Thoracic aorta (tissue), 2 donors: ENCODE results near the gene NUBP1. TPM values are rescaled to one million over a fixed set of nuclear protein-coding genes. Genes with fewer than 3 reads are reported as not detected.

Source experiments
- ATAC-seq: fragments of 150-250 bp; one replicate; pipeline ENCODE4 v1.8.0; 2017; ENCODE audit warnings: low read depth; ENCODE audit not compliant: insufficient number of reproducible peaks, low FRiP score
- DNase-seq: peaks from one replicate; pipeline ENCODE4 v3.0.0-alpha.2; 2020; ENCODE audit warnings: low spot score
- H3K27ac ChIP-seq, 2 donors: fragments of 200-600 bp; sonication (generic); 1 replicate in 1 of 2; 2 replicates in 1 of 2; pipeline ENCODE4 v1.5.1; 2016; ENCODE audit warnings: mild to moderate bottlenecking in 2 of 2, moderate library complexity in 2 of 2
- H3K27me3 ChIP-seq: fragments of 200-600 bp; sonication (generic); replicated peaks from 2 replicates; pipeline ENCODE4 v1.6.0; 2016; ENCODE audit warnings: mild to moderate bottlenecking; ENCODE audit not compliant: insufficient read depth
- H3K36me3 ChIP-seq: fragments of 200-600 bp; sonication (generic); one replicate; pipeline ENCODE4 v1.5.1; 2016
- H3K4me1 ChIP-seq, 2 donors: fragments of 200-600 bp; sonication (generic); 1 replicate in 1 of 2; 2 replicates in 1 of 2; pipeline versions ENCODE4 v1.5.1 to v1.6.0; 2016; ENCODE audit warnings: low read depth in 2 of 2, mild to moderate bottlenecking in 1 of 2; ENCODE audit not compliant: control insufficient read depth in 1 of 2
- H3K4me3 ChIP-seq: fragments of 200-600 bp; sonication (generic); 2 replicates; pipeline ENCODE4 v1.5.1; 2016; ENCODE audit warnings: mild to moderate bottlenecking
- H3K9me3 ChIP-seq: fragments of 200-600 bp; sonication (generic); 2 replicates; pipeline ENCODE4 v1.5.1; 2016
- total RNA-seq, 2 donors: library from RNA; depleted of rRNA; stranded (reverse); fragments of >200 nt; gene quantifications; one replicate each; pipeline versions ENCODE4 v1.1.0 to v1.2.3, GENCODE V29; 2016
- TF ChIP-seq, protein P1 (sequence below): fragments of 200-600 bp; sonication (generic); IDR thresholded peaks from one replicate; pipeline ENCODE4 v1.5.1; 2019; ENCODE audit warnings: antibody characterized with exemption

The NUBP1 gene
- total RNA-seq: 10 to 100 TPM; 19.0 to 19.2 TPM

DNA sequence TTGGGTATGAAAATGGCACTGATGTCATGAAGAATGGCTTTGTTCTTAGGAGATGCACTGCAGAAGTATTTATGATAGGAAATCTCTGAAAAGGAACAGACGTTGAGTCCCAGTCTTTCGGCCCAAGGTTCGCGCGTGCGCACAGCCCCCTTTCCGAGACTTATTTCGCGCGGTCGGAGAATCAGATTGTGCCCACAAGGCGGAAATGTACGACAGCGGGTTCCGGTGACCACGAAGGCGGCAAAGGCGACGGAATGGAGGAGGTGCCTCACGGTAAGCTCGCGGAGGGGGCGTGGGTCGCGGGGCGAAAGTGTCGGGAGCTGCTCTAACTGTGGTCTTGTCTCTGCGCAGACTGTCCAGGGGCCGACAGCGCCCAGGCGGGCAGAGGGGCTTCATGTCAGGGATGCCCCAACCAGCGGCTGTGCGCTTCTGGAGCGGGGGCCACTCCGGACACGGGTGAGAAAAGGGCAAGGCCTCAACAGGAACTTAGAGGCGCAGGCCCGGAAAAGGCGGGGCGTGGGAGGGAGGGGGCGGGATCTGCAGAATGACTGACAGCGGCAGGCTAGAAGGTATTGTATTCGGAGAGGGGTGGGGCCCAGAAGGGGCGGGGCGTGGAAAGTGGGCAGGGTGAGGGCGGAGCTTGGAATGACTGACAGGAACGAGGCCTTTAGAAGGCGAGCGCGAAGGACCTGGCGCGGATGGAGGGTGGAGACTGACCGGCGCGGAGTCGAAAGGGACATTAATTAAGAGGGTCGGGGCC is at the start of gene NUBP1:
Gene NUBP1, plus strand, starts transcription at position 233 of the 760 bp plus-strand sequence. Its CDS starts 22 bp downstream, at position 255.
- Histone ChIP-seq H3K27ac (peak within 1 kb of the TSS; percentile 98), H3K4me3 (peak within 1 kb of the TSS; percentile 88), H3K4me1 (peaks cover 30 to 42% of the 10 kb centered on the region in 2 donors), H3K27me3 (no peaks in the 10 kb centered on the region), H3K9me3 (no peaks in the 10 kb centered on the region), H3K36me3 (peaks cover 10% of the 10 kb centered on the region)
- TF ChIP-seq, protein P1, sequence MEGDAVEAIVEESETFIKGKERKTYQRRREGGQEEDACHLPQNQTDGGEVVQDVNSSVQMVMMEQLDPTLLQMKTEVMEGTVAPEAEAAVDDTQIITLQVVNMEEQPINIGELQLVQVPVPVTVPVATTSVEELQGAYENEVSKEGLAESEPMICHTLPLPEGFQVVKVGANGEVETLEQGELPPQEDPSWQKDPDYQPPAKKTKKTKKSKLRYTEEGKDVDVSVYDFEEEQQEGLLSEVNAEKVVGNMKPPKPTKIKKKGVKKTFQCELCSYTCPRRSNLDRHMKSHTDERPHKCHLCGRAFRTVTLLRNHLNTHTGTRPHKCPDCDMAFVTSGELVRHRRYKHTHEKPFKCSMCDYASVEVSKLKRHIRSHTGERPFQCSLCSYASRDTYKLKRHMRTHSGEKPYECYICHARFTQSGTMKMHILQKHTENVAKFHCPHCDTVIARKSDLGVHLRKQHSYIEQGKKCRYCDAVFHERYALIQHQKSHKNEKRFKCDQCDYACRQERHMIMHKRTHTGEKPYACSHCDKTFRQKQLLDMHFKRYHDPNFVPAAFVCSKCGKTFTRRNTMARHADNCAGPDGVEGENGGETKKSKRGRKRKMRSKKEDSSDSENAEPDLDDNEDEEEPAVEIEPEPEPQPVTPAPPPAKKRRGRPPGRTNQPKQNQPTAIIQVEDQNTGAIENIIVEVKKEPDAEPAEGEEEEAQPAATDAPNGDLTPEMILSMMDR: no peak
- DNase-seq: peak; percentile 98
- peak; percentile 97 for ATAC-seq

DNA sequence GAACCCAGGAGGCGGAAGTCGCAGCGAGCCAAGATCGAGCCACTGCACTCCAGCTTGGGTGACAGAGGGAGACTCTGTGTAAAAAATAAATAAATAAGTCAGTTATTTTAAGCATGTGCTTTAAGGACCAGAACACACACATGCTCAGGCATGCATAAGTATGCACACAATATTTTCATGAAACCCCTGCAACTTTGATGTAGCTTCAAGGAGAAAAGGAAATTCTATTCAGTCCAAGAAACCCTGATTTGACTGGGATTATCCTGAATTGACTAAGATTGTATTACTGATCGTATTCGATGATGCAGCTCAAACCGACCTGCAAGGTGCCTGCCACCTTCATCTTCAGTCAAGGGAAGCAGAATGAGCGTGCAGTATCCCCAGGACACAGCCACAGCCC is 49.8 kb upstream of the NUBP1 start:
- no peaks in the 10 kb centered on the region for H3K36me3 ChIP-seq
- H3K27ac ChIP-seq: no peak overlapping the region
- H3K9me3 ChIP-seq: no peaks in the 10 kb centered on the region
- H3K27me3 ChIP-seq: no peaks in the 10 kb centered on the region
- no peak overlapping the region for H3K4me3 ChIP-seq
- no peaks in the 10 kb centered on the region for H3K4me1 ChIP-seq
- TF ChIP-seq, protein P1: no peak
- DNase-seq (no peak), ATAC-seq (no peak)

DNA sequence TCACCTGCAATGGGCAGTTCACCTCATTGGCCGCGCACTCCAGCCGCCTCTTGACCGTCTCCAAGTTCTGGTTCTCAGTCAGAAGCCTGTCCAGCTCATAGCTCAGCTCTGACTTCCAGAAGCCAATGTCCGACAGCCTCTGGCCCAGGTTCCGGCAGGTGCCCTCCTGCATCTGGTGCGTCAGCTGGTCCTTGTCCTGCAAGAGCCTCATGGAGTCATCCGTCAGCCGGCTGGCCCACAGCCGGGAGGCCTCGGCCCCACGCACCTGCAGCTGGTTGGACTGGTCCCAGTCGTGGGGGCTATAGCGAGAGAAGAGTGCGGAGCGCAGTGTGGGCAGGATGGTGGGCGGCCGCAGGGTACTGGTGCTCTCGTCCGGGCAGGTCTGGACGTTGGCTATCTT is 49.3 kb upstream of the NUBP1 start:
- DNase-seq (no peak), ATAC-seq (no peak)
- Histone ChIP-seq H3K4me3 (no peak overlapping the region), H3K27me3 (no peaks in the 10 kb centered on the region), H3K36me3 (no peaks in the 10 kb centered on the region), H3K4me1 (no peaks in the 10 kb centered on the region), H3K9me3 (no peaks in the 10 kb centered on the region), H3K27ac (no peak overlapping the region)
- TF ChIP-seq, protein P1: no peak

DNA sequence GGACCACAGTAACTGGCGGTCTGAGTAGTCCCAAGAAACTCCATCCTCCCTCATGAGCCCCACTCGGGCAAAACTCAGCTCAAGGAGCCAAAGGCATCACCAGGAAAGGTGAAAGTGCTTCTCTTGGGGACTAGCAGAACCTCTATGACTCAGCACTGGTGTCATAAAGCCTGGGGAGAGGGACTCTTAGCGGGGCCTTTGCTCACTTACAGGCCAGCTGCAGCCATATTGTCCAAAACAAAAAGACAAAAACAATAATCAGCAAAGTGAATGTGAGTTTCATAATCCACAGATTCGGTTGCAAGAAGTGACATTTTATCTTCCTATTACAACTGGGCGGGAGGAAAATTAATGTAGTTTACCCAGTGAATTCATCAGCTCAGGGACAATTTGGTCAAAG is 48.8 kb upstream of the NUBP1 start, which contains the start of gene TEKT5:
Gene TEKT5, minus strand, starts transcription at position 101 of the 400 bp plus-strand sequence. Its CDS starts 57 bp downstream, at position 44.
- Histone ChIP-seq H3K27ac (no peak within 1 kb of the TSS), H3K4me1 (no peaks in the 10 kb centered on the region)
- no peak for ATAC-seq

DNA sequence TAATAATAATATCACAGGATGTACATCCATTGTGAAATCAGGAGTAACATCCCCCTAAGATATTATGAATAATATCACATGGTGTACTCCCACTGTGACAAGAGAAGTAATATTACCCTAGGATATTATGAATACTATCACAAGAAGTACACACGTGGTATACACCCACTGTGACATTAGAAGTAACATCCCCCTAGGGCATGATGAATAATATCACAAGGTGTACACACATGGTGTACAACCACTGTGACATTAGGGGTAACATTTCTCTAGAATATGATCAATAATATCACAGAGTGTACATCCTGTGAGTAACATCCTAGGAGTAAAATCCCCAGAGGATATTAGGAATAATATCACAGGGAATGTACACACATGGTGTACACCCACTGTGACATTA is 43.9 kb upstream of the NUBP1 start:
- Histone ChIP-seq H3K36me3 (no peaks in the 10 kb centered on the region), H3K9me3 (no peaks in the 10 kb centered on the region), H3K27me3 (no peaks in the 10 kb centered on the region), H3K4me3 (no peak overlapping the region), H3K27ac (no peak overlapping the region), H3K4me1 (no peaks in the 10 kb centered on the region)
- TF ChIP-seq, protein P1: no peak
- ATAC-seq: no peak
- DNase-seq: no peak

More for the DNA sequence above, 48.8 kb upstream of the NUBP1 start, which contains the start of gene TEKT5:
- Histone ChIP-seq H3K36me3 (no peaks in the 10 kb centered on the region), H3K9me3 (no peaks in the 10 kb centered on the region), H3K27me3 (no peaks in the 10 kb centered on the region), H3K4me3 (no peak within 1 kb of the TSS)
- no peak for DNase-seq
- TF ChIP-seq, protein P1: no peak
